Nephron (organoid): Measurements from ENCODE around the gene GPR151.

ENCODE experiments used
- H3K27ac Mint-ChIP-seq, 3 experiments: 2 replicates each; pipeline ENCODE4 v1.8.0; 2020; ENCODE audit warnings: mixed read lengths in 3 of 3, mild to moderate bottlenecking in 2 of 3, moderate library complexity in 1 of 3
- H3K27me3 Mint-ChIP-seq: 2 replicates; pipeline ENCODE4 v1.8.0; 2021; ENCODE audit warnings: low read depth, mild to moderate bottlenecking, moderate library complexity, mixed read lengths
- H3K36me3 Mint-ChIP-seq: 2 replicates; pipeline ENCODE4 v1.8.0; 2020; ENCODE audit warnings: low read depth, mixed read lengths
- H3K4me1 Mint-ChIP-seq: 2 replicates; pipeline ENCODE4 v1.8.0; 2020; ENCODE audit warnings: mixed read lengths
- H3K4me3 Mint-ChIP-seq, 3 experiments: 2 replicates each; pipeline ENCODE4 v1.8.0; 2020; ENCODE audit warnings: mild to moderate bottlenecking in 3 of 3, mixed read lengths in 3 of 3, moderate library complexity in 2 of 3
- H3K9me3 Mint-ChIP-seq: 2 replicates; pipeline ENCODE4 v1.8.0; 2020; ENCODE audit warnings: mixed read lengths
- CTCF ChIP-seq, 3 experiments: fragments of 200-600 bp; sonication (generic); IDR thresholded peaks; one replicate each; pipeline ENCODE4 v1.5.0; 2021; ENCODE audit warnings: antibody characterized with exemption in 3 of 3; ENCODE audit not compliant: unreplicated experiment in 3 of 3

The GPR151 gene

GRCh38 chr5:146553446-146553845, 37.5 kb upstream of the GPR151 start:
- no peak overlapping the region for H3K27ac Mint-ChIP-seq
- no peaks in the 10 kb centered on the region for H3K36me3 Mint-ChIP-seq
- H3K4me1 Mint-ChIP-seq: no peaks in the 10 kb centered on the region
- peaks cover 3% of the 10 kb centered on the region for H3K27me3 Mint-ChIP-seq
- H3K4me3 Mint-ChIP-seq: no peak overlapping the region
- no peak for TF ChIP-seq CTCF (IDR thresholded peaks at IDR 0.05; ENCODE audit: unreplicated experiment in 3 of 3)
- peaks cover 8% of the 10 kb centered on the region for H3K9me3 Mint-ChIP-seq

GRCh38 chr5:146549615-146550014, 33.6 kb upstream of the GPR151 start:
- Mint-ChIP-seq H3K27me3 (no peaks in the 10 kb centered on the region), H3K4me3 (no peak overlapping the region), H3K9me3 (no peaks in the 10 kb centered on the region), H3K27ac (no peak overlapping the region), H3K4me1 (no peaks in the 10 kb centered on the region), H3K36me3 (no peaks in the 10 kb centered on the region)
- no peak for TF ChIP-seq CTCF (IDR thresholded peaks at IDR 0.05; ENCODE audit: unreplicated experiment in 3 of 3)

GRCh38 chr5:146548781-146549449, 32.9 kb upstream of the GPR151 start:
- no peak for TF ChIP-seq CTCF (IDR thresholded peaks at IDR 0.05; ENCODE audit: unreplicated experiment in 3 of 3)
- no peak overlapping the region for H3K4me3 Mint-ChIP-seq
- no peaks in the 10 kb centered on the region for H3K27me3 Mint-ChIP-seq
- no peaks in the 10 kb centered on the region for H3K4me1 Mint-ChIP-seq
- H3K27ac Mint-ChIP-seq: no peak overlapping the region
- no peaks in the 10 kb centered on the region for H3K36me3 Mint-ChIP-seq
- H3K9me3 Mint-ChIP-seq: no peaks in the 10 kb centered on the region

- H3K4me3 Mint-ChIP-seq: no peak overlapping the region
- H3K36me3 Mint-ChIP-seq: no peaks in the 10 kb centered on the region
- no peaks in the 10 kb centered on the region for H3K27me3 Mint-ChIP-seq
- no peak overlapping the region for H3K27ac Mint-ChIP-seq
- H3K9me3 Mint-ChIP-seq: no peaks in the 10 kb centered on the region
- H3K4me1 Mint-ChIP-seq: no peaks in the 10 kb centered on the region
- no peak for TF ChIP-seq CTCF (IDR thresholded peaks at IDR 0.05; ENCODE audit: unreplicated experiment in 3 of 3)
These were observed 28.2 kb upstream of the GPR151 start for GRCh38 chr5:146544232-146544631.

GRCh38 chr5:146541958-146542849, 26.2 kb upstream of the GPR151 start:
- no peaks in the 10 kb centered on the region for H3K36me3 Mint-ChIP-seq
- no peak overlapping the region for H3K27ac Mint-ChIP-seq
- H3K27me3 Mint-ChIP-seq: peaks cover 4% of the 10 kb centered on the region
- TF ChIP-seq CTCF (IDR thresholded peaks at IDR 0.05; ENCODE audit: unreplicated experiment in 3 of 3): peak; percentile 90 to 92 (median 92)
- H3K4me3 Mint-ChIP-seq: no peak overlapping the region
- no peaks in the 10 kb centered on the region for H3K9me3 Mint-ChIP-seq
- H3K4me1 Mint-ChIP-seq: no peaks in the 10 kb centered on the region
